Kidney capillary endothelial cell (primary cell): ENCODE data around the gene GHR.
"Not testable (repeated sequence)": the region's sequence is repeated elsewhere in the genome, so short reads cannot be mapped to it uniquely, and the experiment has no call there.

Experiments used
- DNase-seq: peaks from one replicate; pipeline ENCODE4 v3.0.0-alpha.2; 2018; ENCODE audit warnings: low spot score

Gene GHR

GRCh38 chr5:42645138-42645537 is 221.9 kb downstream of the GHR start:
- DNase-seq: no peak

GRCh38 chr5:42648036-42648435 is 224.8 kb downstream of the GHR start:
- DNase-seq: no peak

- DNase-seq: no peak
These were observed 225.7 kb downstream of the GHR start for GRCh38 chr5:42648915-42649314.

GRCh38 chr5:42650084-42650483 is 226.8 kb downstream of the GHR start:
- no peak for DNase-seq

- DNase-seq: no peak
These were observed 230.5 kb downstream of the GHR start for GRCh38 chr5:42653705-42654104.

- DNase-seq: no peak
These were observed 231.4 kb downstream of the GHR start for GRCh38 chr5:42654645-42655044.

GRCh38 chr5:42655982-42656650 is 232.9 kb downstream of the GHR start:
- DNase-seq: peak; percentile 4

- DNase-seq: no peak
These were observed 233.4 kb downstream of the GHR start for GRCh38 chr5:42656651-42657015.

- not testable (repeated sequence) for DNase-seq
These were observed 236.6 kb downstream of the GHR start for GRCh38 chr5:42659869-42660268.

- no peak for DNase-seq
These were observed 242.6 kb downstream of the GHR start for GRCh38 chr5:42665857-42666256.

GRCh38 chr5:42666869-42667268 is 243.6 kb downstream of the GHR start:
- DNase-seq: no peak

GRCh38 chr5:42668254-42668653 is 245.0 kb downstream of the GHR start:
- no peak for DNase-seq

GRCh38 chr5:42672925-42673324 is 249.7 kb downstream of the GHR start:
- no peak for DNase-seq

- no peak for DNase-seq
These were observed 252.4 kb downstream of the GHR start for GRCh38 chr5:42675602-42676001.

GRCh38 chr5:42676362-42676761 is 253.1 kb downstream of the GHR start:
- no peak for DNase-seq

- no peak for DNase-seq
These were observed 254.1 kb downstream of the GHR start for GRCh38 chr5:42677156-42677842.

- DNase-seq: no peak
These were observed 256.8 kb downstream of the GHR start for GRCh38 chr5:42680046-42680445.

- DNase-seq: not testable (repeated sequence)
These were observed 261.8 kb downstream of the GHR start for GRCh38 chr5:42685078-42685477.

GRCh38 chr5:42689391-42689790 is 266.2 kb downstream of the GHR start:
- DNase-seq: no peak

- DNase-seq: no peak
These were observed 268.2 kb downstream of the GHR start for GRCh38 chr5:42691413-42691937.

GRCh38 chr5:42701351-42702059 is 278.3 kb downstream of the GHR start:
- DNase-seq: no peak

GRCh38 chr5:42703238-42703637 is 280.0 kb downstream of the GHR start:
- DNase-seq: no peak

GRCh38 chr5:42715785-42716184 is 292.5 kb downstream of the GHR start:
- DNase-seq: no peak
